Activated CD4-positive, alpha-beta T cell treated with anti-CD3 and anti-CD28 coated beads, Interleukin-2, amount 50 U/mL, for 24 hours (primary cell): ENCODE data around the gene TSPAN10.
"Not testable (repeated sequence)": the region's sequence is repeated elsewhere in the genome, so short reads cannot be mapped to it uniquely, and the experiment has no call there.

Source experiments
- DNase-seq, 2 donors: peaks; one replicate each; pipeline ENCODE4 v3.0.0-alpha.2; 2020; ENCODE audit warnings: low read depth in 1 of 2, low spot score in 1 of 2

The TSPAN10 gene

DNA sequence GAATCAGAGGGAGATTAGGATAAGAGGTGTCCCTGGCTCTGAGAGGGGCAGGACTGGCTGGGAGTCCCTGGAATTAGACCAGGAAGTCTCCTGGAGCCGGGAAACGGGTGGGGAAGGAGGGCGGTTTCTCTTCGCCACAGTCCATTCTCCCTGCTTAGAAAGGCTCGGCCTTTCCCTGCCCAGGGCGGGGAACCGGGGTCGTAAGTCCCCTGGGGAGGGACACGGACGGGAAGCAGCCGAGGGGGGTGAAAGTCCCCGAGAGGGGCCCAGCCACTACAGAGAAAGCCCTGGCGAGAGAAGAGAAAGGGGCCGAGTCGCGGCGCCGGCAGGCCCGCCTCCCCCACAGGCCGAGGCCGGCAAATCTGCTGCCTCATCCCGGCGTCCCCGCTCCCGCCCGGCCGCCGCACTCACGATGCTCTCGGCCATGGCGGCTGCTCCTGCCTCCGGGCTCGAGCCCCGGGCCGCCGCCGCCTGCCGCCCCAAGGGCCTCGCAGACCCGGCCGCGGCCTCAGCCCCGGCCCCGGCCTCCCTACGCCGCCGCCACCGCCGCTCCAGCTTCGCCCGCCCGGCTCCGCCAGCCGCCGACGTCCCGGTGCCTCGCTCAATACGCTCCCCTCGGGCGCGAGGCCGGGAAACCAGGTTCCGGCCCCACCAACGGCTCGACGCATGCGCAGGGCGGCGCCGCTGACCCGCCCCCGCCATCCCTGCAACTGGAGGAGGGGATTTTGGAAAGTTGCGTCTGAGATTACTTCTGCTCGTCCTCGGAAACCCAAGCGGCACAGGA is at the start of gene TSPAN10, which contains the start of gene NPLOC4:
TSPAN10 (plus strand) TSS at position 692 of the 784 bp plus-strand sequence. CDS start 5,217 bp downstream, outside the sequence.
NPLOC4 (minus strand) TSS at position 608 of the 784 bp plus-strand sequence; CDS start at position 426, 182 bp downstream.
- peak; percentile 79 to 80 for DNase-seq

DNA sequence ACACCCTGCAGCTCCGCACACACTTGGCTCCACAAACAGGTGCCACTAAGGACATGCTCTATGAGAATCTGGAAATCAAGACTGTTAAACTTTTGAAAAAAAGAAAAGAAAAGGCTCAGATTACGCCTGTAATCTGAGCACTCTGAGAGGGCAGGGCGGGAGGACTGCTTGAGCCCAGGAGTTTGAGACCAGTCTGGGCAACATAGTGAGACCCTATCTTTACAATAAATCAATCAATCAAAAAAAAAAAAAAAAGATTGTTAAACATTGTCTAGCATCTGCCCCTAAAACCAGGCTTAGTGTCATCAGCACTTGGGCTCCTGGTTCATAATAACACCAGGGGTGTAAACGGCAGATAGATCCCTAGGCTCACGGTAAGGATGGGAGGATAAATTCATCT is 47.4 kb upstream of the TSPAN10 start:
- DNase-seq, result no peak

DNA sequence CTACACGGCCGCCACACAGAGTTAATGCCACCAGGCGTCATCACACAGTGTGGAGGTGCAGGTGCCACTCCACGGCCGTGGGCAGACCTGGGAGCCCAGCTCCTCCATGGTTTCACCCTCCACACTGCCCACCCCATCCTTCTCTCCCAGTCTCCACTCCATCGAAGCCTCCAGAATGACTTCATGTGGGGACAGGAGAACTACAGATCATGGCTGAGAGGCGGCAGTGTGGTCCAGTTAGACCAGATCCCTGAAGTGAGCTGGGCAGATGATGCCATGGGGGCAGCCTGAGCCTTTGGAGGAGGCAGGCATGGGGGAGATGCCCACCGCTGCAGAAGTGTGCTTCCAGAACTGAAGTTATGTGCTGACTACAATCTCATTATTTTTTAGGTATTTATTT is 46.9 kb upstream of the TSPAN10 start:
- no peak for DNase-seq

DNA sequence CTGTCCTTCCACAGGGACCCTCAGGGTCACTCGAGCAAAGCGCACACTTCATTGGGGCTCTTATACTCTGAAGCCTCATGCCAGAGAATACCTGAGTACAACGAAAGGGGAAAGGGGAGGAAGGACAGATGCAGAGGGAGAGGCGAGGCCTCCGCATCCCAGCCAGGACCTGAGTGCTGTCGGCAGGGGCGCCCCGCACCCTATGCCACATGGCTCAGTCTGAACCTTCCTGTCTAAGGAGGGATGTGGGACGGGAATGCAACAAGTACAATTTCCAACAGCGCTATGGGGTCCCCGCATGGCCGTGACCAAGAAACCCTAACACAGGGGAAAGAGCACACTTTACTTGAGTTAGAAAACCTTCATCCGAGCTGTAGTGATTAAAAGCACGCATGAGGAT is 45.0 kb upstream of the TSPAN10 start:
- DNase-seq, result no peak

DNA sequence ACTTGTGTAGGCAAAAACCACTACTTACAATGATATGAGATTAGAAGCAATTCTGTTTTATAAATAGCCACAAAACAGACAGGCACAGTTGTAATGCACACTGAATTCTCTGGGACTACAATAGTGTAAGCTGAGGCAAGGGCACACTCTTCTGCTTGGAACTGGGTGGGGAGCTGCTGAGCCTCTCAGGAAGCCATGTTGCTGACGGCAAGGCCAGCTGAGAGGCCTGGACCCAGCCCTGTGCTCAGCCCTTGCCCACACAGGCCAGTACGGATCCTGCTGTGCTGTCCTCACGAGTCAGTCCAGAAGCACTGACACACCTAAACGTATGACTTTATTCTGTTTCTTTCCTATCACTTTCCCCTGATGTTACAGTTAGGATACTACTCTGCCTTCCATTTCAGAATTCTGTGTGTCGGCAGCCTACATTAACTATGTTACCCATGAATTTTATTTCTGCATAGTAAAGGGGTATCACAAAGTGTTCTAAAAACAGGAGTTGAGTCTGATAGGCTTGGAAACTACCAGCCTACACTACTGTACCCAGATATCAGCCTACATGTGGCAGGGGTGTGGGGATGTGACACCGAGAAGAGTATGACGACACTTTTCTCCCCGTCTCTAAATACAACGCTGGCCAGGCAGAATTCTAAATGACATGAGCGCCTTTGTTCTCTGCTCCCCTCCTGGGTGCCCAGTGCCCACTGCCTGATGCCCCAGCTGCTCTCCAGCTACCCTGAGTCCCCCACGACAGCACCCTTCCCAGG is 43.7 kb upstream of the TSPAN10 start:
- no peak for DNase-seq

DNA sequence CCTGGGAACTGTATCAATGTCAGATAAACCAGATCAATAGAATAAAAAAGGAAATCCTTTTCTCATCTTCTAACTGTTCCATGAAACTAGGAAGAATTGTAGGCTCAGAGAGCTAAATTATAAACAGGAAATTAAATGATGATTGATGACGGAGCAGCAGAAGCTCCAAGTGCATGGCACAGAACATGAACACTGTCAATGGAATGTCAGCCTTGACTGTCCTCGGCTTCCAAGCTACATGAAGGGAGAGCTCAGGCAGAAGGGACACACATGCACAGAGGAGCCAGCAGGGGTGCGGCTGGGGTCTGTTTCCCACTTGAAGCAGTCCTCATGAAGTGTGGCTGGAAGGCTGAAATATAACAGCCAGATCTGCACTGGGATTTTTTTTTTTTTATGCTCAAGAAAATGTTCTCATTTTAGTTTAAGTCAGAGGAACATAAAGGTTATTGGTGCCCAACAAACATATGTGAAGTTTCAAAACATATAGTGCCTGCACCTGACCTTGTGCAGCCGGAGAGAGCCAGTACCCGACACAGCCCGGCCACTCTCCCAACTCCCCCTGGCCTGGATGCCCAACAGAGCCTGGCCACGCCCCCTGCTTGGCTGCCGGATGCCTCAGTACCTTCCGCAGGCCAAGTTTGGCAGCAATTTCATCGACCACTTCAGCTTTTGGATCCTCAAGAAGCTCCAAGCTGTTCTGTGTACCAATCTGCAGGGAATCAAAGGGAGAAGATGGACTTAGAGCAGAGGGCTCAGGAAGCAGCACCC is 37.1 kb upstream of the TSPAN10 start:
- no peak for DNase-seq

DNA sequence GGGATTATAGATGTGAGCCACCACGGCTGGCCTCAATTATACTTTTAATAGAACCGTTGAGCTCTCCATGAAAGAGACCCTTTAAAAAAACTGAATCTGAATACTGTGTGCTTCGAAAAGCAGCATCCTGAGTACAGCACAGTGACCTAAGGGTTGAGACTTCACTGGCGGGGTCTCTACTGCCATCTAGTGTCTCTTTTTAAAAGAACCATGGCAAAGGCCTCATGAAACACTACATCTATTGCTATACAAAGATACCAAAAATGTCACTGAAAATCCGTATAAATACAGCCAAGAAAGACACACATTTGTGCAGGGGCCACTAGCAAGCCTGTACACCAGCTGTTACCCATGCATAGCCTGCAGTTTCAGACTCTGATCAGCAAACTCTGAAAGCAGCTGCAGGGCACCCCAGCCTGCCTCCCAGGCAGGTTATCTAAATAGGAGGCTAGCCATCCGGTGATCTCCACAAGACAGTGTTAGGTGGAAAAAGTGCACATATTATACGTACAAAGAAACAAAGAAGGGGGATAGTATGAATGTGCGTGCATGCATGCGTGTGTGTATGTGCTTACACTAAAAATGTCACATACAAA is 35.4 kb upstream of the TSPAN10 start:
- peak in 1 of 2 donors; percentile 36 for DNase-seq

DNA sequence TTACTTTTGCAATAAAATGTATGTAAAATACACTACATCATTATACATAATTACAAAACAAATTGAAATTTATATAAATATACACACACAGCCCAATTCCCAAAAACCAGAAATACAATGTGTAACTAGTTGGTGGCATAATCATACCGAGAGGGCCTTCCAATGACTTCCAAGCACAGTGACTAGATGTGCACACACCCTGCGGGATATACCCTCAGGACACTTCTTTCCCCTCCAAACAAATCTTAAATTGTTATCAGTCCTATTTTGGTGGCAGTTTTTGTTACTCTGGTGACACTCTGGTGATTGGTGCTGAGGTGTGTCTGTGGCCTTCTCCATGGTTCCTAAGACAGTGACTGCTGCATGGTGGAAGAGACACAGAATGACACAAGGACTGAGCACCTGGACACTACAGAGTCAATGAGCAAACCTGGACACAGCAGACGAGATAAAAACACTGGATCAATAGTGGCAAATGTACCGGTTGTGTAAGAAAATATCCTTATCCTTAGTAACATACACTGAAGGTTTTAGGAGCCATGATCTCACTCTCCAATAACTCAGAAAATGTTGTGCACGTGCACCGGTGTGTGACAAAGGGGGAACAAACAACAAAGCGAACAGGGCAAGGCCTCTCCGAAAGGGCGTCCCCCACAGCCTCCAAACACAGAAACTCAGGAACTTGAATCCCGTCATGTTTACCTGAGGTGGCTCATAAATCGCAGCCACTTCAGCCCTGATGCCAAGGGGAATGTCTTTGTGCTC is 33.0 kb upstream of the TSPAN10 start:
- DNase-seq, result no peak

DNA sequence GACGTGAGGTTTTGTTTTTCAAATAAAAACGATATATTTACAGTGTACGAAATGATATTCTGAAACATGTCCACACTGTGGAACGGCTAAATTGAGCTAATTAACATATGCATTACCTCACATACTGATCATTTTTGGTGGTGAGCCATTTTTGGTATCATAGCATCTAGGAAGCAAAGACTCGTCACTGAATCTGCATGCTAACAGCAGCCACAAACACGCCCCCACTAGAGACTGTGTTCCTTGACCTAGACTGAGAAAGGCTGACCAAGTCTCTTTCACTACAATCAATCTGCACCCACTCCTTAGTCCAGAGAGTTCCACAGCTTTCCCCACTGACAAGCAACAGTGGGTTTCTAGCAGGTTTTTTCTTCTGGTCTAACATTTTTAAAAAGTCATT is 29.6 kb upstream of the TSPAN10 start:
- no peak for DNase-seq

DNA sequence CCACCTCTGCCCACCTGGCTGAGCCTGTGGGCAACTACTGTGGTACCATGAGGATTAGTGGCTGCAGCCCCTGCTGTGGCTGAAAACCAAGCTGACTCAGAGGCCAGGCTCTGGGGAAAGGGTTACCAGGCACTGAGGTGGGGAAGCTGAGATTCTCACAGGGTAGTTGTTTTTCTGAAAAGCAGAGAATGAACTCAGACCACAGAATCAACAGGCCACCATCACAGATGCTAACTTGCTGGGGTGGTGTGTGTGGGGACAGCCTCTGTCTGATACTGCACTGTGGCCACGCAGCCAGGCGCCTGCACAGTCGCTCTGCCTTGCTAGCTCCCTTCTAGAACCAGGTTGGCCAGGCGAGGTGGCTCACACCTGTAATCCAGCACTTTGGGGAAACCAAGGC is 28.9 kb upstream of the TSPAN10 start:
- DNase-seq, result no peak

DNA sequence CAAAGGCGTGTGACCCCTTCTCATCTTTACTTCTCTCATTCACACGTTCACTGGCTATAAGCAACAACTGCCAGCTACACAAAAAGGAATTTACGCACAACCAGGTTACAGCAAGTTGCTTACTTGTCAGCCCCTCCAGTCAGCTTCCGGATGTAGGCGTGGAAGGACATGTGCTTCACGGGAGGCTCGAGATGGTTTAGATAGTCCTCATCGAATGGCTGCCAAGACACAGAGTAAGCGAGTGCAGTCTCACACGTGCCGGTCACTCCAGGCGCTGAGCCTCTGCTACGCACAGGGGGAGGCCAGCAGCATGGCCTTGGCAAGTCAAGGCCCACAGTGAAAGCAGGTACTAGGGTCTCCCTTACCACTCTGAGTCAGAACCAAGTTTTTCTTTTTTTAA is 28.4 kb upstream of the TSPAN10 start:
- no peak for DNase-seq

DNA sequence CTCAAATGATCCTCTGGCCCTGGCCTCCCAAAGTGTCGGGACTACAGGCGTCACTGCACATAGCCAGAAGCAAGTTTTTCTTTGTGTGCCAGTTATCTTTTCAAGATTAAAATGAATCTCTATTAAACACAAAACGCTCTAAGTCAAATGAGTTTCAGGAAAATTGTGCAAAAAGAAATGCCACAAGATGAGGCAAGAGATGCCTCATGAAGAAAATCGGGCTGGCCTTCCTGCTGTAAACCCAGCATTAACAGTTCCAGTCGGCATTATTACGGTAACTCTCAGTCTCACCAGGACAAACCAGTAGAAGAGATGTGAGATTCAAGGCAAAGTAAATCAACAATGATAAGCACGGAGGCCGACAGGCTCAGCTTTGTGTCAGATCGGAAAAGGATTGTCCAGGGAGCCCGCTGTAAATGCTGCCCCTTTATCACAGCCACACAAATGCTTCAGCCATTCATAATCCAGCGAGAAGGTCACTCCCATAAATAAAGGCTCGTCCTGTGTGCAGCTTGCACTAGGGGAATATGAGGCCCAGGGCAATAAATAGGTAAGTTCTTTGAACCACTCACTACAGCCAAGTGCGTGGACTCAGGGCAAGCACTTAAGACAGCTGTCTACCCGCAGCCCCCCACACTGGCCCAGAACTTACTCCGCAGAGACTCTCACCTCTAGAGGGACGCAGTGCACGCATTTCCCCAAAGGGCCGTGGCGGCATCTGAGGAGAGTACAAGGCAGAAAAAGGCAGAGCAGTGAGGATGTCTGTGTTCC is 27.3 kb upstream of the TSPAN10 start:
- DNase-seq, result no peak

DNA sequence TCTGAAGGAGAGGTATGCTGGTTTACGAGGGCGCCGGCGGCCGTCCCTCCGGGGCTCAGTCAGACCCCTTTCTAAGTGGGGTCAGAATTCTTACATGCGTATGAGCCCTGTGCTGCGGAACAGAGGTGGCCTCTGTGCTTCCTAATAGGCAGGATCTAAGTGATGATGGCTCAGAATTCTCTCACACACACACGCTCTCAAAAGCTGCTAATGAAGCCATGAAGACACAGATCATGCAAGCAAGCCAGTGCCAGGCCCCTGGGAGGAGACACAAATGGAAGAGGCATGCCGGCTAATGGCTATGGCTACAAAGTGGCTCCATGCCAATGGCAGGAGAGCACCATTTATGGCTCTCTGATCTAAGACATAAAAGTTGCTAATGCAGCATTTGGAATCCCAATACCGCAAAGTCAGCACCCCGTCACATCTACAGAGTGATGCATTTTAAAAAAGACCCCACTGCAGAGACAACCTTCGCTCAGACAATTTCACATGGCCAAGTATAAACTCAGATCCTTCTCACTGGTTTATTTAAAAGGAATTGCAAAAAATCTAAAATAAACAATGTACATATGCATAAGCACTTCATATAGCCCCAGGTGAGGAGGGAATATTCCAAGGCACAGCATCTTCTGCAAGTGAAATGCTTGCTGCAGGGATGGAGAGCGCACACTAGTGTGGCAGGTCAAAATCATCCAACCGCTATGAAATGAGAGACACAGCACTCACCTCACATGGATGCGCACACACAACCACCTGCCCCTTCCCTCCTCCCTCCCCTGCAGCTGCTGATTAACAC is 24.6 kb upstream of the TSPAN10 start:
- DNase-seq, result no peak

DNA sequence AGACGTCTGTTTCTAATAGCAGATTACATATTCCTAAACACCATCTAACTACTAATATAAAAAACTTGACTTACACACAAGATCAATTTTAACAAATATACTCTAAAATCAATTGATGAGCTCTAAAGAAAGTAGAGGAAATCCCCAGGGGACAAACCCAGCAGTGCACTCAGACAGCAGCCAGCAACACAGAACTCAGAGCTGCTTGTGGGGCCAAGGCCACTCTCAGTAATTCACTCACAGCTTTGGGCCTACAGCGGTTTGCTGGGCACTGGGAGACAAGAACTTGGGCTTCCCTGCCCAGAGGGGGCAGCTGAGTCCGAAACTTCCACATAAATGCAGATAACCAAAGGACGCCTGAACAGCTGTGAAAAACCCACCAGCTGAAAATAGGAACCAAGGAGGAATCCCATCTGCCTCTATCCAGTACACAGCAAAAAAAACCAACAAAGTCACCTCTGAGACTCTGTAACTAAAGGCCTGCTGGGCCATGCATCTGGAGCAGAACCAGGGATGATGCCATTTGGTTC is 21.5 kb upstream of the TSPAN10 start:
- no peak for DNase-seq

DNA sequence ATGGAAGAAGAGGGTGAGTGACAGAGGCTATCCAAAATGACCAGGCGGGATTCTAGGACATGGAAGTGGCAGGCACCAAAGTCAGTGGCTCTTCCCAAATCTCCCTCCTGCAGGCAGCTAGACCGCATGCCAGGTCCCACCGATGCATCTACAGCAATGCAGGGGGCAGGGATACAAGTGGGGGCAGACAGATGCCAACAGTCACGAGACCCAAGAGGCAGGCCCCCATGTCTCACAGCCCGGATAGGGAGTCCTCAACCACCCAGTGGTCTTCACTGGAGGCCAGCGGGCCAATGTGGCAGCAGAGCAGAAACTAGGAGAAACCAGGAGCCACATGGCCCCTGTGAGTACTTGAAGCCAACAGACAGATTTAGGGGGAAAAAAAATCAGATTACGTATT is 20.1 kb upstream of the TSPAN10 start:
- no peak for DNase-seq

DNA sequence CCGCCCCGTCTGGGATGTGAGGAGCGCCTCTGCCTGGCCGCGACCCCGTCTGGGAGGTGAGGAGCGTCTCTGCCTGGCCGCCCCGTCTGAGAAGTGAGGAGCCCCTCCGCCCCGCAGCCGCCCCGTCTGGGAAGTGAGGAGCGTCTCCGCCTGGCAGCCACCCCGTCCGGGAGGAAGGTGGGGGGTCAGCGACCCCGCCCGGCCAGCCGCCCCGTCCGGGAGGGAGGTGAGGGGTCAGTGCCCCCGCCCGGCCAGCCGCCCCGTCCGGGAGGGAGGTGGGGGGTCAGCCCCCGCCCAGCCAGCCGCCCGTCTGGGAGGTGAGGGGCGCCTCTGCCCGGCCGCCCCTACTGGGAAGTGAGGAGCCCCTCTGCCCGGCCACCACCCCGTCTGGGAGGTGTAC is 18.7 kb upstream of the TSPAN10 start:
- DNase-seq, result not testable (repeated sequence)

DNA sequence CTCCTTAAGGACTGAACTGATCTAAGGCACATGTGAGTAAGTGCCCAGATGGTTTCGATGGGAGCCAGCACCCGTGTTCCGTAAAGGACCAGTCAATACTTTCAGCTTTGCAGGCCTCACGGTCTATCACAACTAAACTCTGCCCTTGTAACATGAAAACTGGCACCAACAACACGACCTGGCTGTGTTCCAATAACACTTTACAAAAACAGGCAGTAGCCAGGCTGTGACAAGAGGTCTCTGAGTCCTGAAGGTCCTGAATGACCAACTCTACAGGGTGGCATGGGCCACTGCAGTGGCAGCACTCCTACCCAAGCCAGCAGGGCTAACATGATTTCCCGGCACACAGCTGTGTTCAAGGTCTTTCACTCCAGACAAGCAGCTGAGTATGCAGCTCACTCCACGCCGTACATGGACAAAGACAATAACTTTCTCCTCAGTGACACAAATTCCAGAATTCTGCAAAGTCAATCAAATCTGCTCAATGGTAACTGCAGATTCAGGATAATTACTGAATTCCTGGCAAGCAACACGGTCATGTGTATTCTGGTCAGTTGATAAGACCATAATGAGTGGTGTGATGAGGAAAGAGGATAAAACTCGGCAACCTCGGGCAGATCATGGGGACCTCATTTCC is 15.4 kb upstream of the TSPAN10 start:
- DNase-seq, result no peak

DNA sequence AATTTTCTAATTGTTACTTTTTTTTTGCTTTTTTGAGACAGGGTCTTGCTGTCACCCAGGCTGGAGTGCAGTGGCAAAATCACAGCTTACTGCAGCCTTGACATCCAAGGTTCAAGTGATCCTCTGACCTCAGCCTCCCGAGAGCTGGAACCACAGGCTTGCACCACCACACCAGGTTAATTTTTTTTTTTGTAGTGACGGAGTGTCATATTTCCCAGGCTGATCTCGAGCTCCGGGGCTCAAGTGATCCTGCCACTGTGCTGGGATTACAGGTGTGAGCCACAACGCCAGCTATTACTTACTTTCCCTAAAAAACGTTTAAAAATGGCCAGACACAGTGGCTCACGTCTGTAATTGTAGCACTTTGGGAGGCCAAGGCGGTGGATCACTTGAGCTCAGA is 6.7 kb upstream of the TSPAN10 start:
- DNase-seq, result no peak
